Stimulated activated CD4-positive, alpha-beta T cell treated with anti-CD3 and anti-CD28 coated beads, Interleukin-1b, Interleukin-23, amount 100 ng/mL, for 4 hours (primary cell): Measurements from ENCODE around the gene JPH3.
"Not testable (repeated sequence)": the region's sequence is repeated elsewhere in the genome, so short reads cannot be mapped to it uniquely, and the experiment has no call there.

ENCODE experiments used
- DNase-seq, 2 donors: peaks; one replicate each; pipeline ENCODE4 v3.0.0-alpha.2; 2020; ENCODE audit warnings: low read depth in 2 of 2

Gene JPH3

GRCh38 chr16:87715231-87715630 is 112.9 kb downstream of the JPH3 start:
- DNase-seq = no peak

GRCh38 chr16:87715658-87716057 is 113.3 kb downstream of the JPH3 start:
- DNase-seq = no peak

GRCh38 chr16:87718831-87719230 is 116.5 kb downstream of the JPH3 start:
- not testable (repeated sequence) for DNase-seq

GRCh38 chr16:87720446-87720845 is 118.1 kb downstream of the JPH3 start:
- no peak for DNase-seq

GRCh38 chr16:87721622-87722585 is 119.6 kb downstream of the JPH3 start:
- DNase-seq = no peak

GRCh38 chr16:87722590-87723225 is 120.4 kb downstream of the JPH3 start:
- no peak for DNase-seq

- DNase-seq = no peak
Measured at GRCh38 chr16:87723226-87723623, 120.9 kb downstream of the JPH3 start.

- DNase-seq = no peak
Measured at GRCh38 chr16:87724490-87725291, 122.4 kb downstream of the JPH3 start.

GRCh38 chr16:87725596-87726235 is 123.4 kb downstream of the JPH3 start:
- no peak for DNase-seq

GRCh38 chr16:87726577-87726976 is 124.3 kb downstream of the JPH3 start:
- DNase-seq = not testable (repeated sequence)

- DNase-seq = no peak
Measured at GRCh38 chr16:87727346-87727745, 125.0 kb downstream of the JPH3 start.

- DNase-seq = no peak
Measured at GRCh38 chr16:87728026-87728425, 125.7 kb downstream of the JPH3 start.

GRCh38 chr16:87729266-87729954 is 127.1 kb downstream of the JPH3 start:
- no peak for DNase-seq

- DNase-seq = no peak
Measured at GRCh38 chr16:87731607-87732006, 129.3 kb downstream of the JPH3 start.

- no peak for DNase-seq
Measured at GRCh38 chr16:87733190-87733589, 130.9 kb downstream of the JPH3 start.

- no peak for DNase-seq
Measured at GRCh38 chr16:87734644-87735043, 132.3 kb downstream of the JPH3 start.

- DNase-seq = no peak
Measured at GRCh38 chr16:87735270-87736007, 133.1 kb downstream of the JPH3 start.

GRCh38 chr16:87736008-87736382 is 133.7 kb downstream of the JPH3 start:
- DNase-seq = no peak

GRCh38 chr16:87739801-87740200 is 137.5 kb downstream of the JPH3 start:
- DNase-seq = no peak

- no peak for DNase-seq
Measured at GRCh38 chr16:87740441-87740840, 138.1 kb downstream of the JPH3 start.
